A549 (cell line): Measurements from ENCODE around the gene HMGN4.

Experiments used
- CEBPB ChIP-seq, 2 experiments: fragments of >200 bp in 1 of 2; sonication (Bioruptor Twin) in 1 of 2; formaldehyde crosslinking in 1 of 2; IDR thresholded peaks; 2 replicates each; pipeline ENCODE4 v1.6.1; 2012 to 2016
- CTCF ChIP-seq: fragments of >200 bp; sonication (Bioruptor Twin); formaldehyde crosslinking; IDR thresholded peaks from 3 replicates; pipeline ENCODE4 v1.5.1; 2016
- FOSL2 ChIP-seq, 2 experiments: fragments of 450-650 bp in 1 of 2; fragments of >200 bp in 1 of 2; sonication (Bioruptor Twin) in 1 of 2; formaldehyde crosslinking; IDR thresholded peaks; 2 replicates each; pipeline versions ENCODE4 v1.5.0 to v1.6.1; 2016 to 2020; ENCODE audit warnings: mild to moderate bottlenecking in 1 of 2, moderate library complexity in 1 of 2
- POLR2AphosphoS2 ChIP-seq: conservative IDR thresholded peaks from 2 replicates; pipeline ENCODE4 v1.6.1; 2012; ENCODE audit warnings: low read length, improper control_type of control experiment, inconsistent platforms

DNA sequence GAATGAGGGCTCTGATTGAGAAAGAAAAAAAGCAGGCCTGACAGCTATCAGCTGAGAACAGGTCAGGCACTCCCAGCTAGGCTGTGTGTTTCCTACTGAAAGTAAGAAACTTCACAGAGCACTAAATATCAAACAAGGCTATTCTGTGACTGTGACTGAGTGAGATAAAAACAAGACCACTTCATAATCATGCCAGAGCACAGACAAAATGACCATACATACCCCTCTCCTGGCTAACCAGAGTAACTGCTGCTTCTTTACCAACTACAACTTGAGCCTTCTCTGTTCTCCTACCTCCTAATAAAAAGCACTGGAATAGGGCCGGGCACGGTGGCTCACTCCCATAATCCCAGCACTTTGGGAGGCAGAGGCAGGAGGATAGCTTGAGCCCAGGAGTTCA lies 44.9 kb upstream of the HMGN4 start:
- TF ChIP-seq CTCF (no peak), POLR2AphosphoS2 (no peak), FOSL2 (IDR thresholded peaks at IDR 0.05) (no peak), FOSL2 (CRISPR knock-in tag; IDR thresholded peaks at IDR 0.05) (no peak), CEBPB (IDR thresholded peaks at IDR 0.05) (no peak)
